ENCODE measurements around the gene ZNF483. TPM values are rescaled to one million over a fixed set of nuclear protein-coding genes. Genes with fewer than 3 reads are reported as not detected.
A peak's percentile ranks its signal among the peaks of the same experiment; 100 is the strongest.
"Not testable (repeated sequence)": the region's sequence is repeated elsewhere in the genome, so short reads cannot be mapped to it uniquely, and the experiment has no call there.

Gene ZNF483
- 8.9 TPM for total RNA-seq

GRCh38 chr9:111525056-111525977, at the start of gene ZNF483:
TSS of gene ZNF483 (plus strand) at chr9:111525179. CDS start at chr9:111527396, 2,217 bp downstream.
- peak within 1 kb of the TSS; percentile 88 to 90 (median 90) for H3K4me3 ChIP-seq (ENCODE audit: low read length in 3 of 3)
- H3K27me3 ChIP-seq (ENCODE audit: control insufficient read depth in 3 of 3, insufficient read depth in 3 of 3, low read length in 3 of 3): peaks cover 4 to 12% (median 5%) of the 10 kb centered on the region in 3 donors
- no peak within 1 kb of the TSS for H3K27ac ChIP-seq (ENCODE audit: low read depth, low read length)
- no peaks in the 10 kb centered on the region for H3K9me3 ChIP-seq (ENCODE audit: control insufficient read depth in 3 of 3, low read length in 3 of 3)
- peaks cover 7 to 16% (median 14%) of the 10 kb centered on the region in 3 donors for H3K4me1 ChIP-seq (ENCODE audit: control insufficient read depth in 3 of 3, insufficient read depth in 3 of 3, low read length in 3 of 3)
- H3K9ac ChIP-seq (ENCODE audit: low read depth in 1 of 3, low read length in 3 of 3): peak within 1 kb of the TSS; percentile 69 to 77 (median 73)
- no peaks in the 10 kb centered on the region for H3K36me3 ChIP-seq (ENCODE audit: control insufficient read depth in 3 of 3, insufficient read depth in 3 of 3, low read length in 3 of 3)

GRCh38 chr9:111475195-111475594, 49.8 kb upstream of the ZNF483 start:
- H3K9me3 ChIP-seq (ENCODE audit: control insufficient read depth in 3 of 3, low read length in 3 of 3): no peaks in the 10 kb centered on the region
- no peak overlapping the region for H3K9ac ChIP-seq (ENCODE audit: low read depth in 1 of 3, low read length in 3 of 3)
- peaks cover 35 to 70% (median 42%) of the 10 kb centered on the region in 3 donors for H3K4me1 ChIP-seq (ENCODE audit: control insufficient read depth in 3 of 3, insufficient read depth in 3 of 3, low read length in 3 of 3)
- H3K4me3 ChIP-seq (ENCODE audit: low read length in 3 of 3): no peak overlapping the region
- H3K27me3 ChIP-seq (ENCODE audit: control insufficient read depth in 3 of 3, insufficient read depth in 3 of 3, low read length in 3 of 3): no peaks in the 10 kb centered on the region
- H3K27ac ChIP-seq (ENCODE audit: low read depth, low read length): no peak overlapping the region
- no peaks in the 10 kb centered on the region for H3K36me3 ChIP-seq (ENCODE audit: control insufficient read depth in 3 of 3, insufficient read depth in 3 of 3, low read length in 3 of 3)

- Histone ChIP-seq H3K27ac (ENCODE audit: low read depth, low read length) (no peak overlapping the region), H3K4me3 (ENCODE audit: low read length in 3 of 3) (no peak overlapping the region), H3K4me1 (ENCODE audit: control insufficient read depth in 3 of 3, insufficient read depth in 3 of 3, low read length in 3 of 3) (peaks cover 36 to 73% (median 39%) of the 10 kb centered on the region in 3 donors)
Observed at GRCh38 chr9:111477677-111478076, 47.3 kb upstream of the ZNF483 start.

GRCh38 chr9:111481885-111482636, 42.9 kb upstream of the ZNF483 start:
- peak overlapping the region; percentile 98 for H3K27ac ChIP-seq (ENCODE audit: low read depth, low read length)
- H3K4me3 ChIP-seq (ENCODE audit: low read length in 3 of 3): peak overlapping the region; percentile 93 to 98 (median 96)
- peak overlapping the region; percentile 90 to 98 (median 98) for H3K9ac ChIP-seq (ENCODE audit: low read depth in 1 of 3, low read length in 3 of 3)
- H3K9me3 ChIP-seq (ENCODE audit: control insufficient read depth in 3 of 3, low read length in 3 of 3): no peaks in the 10 kb centered on the region
- no peaks in the 10 kb centered on the region for H3K27me3 ChIP-seq (ENCODE audit: control insufficient read depth in 3 of 3, insufficient read depth in 3 of 3, low read length in 3 of 3)
- no peaks in the 10 kb centered on the region for H3K36me3 ChIP-seq (ENCODE audit: control insufficient read depth in 3 of 3, insufficient read depth in 3 of 3, low read length in 3 of 3)
- peaks cover 15 to 38% (median 19%) of the 10 kb centered on the region in 3 donors for H3K4me1 ChIP-seq (ENCODE audit: control insufficient read depth in 3 of 3, insufficient read depth in 3 of 3, low read length in 3 of 3)

More at GRCh38 chr9:111477677-111478076, 47.3 kb upstream of the ZNF483 start:
- no peaks in the 10 kb centered on the region for H3K36me3 ChIP-seq (ENCODE audit: control insufficient read depth in 3 of 3, insufficient read depth in 3 of 3, low read length in 3 of 3)
- H3K9me3 ChIP-seq (ENCODE audit: control insufficient read depth in 3 of 3, low read length in 3 of 3): no peaks in the 10 kb centered on the region
- H3K9ac ChIP-seq (ENCODE audit: low read depth in 1 of 3, low read length in 3 of 3): no peak overlapping the region
- H3K27me3 ChIP-seq (ENCODE audit: control insufficient read depth in 3 of 3, insufficient read depth in 3 of 3, low read length in 3 of 3): no peaks in the 10 kb centered on the region

- H3K27me3 ChIP-seq (ENCODE audit: control insufficient read depth in 3 of 3, insufficient read depth in 3 of 3, low read length in 3 of 3): no peaks in the 10 kb centered on the region
- peak overlapping the region; percentile 98 for H3K27ac ChIP-seq (ENCODE audit: low read depth, low read length)
- H3K36me3 ChIP-seq (ENCODE audit: control insufficient read depth in 3 of 3, insufficient read depth in 3 of 3, low read length in 3 of 3): no peaks in the 10 kb centered on the region
- peak overlapping the region; percentile 93 to 98 (median 96) for H3K4me3 ChIP-seq (ENCODE audit: low read length in 3 of 3)
- peaks cover 15 to 30% (median 19%) of the 10 kb centered on the region in 3 donors for H3K4me1 ChIP-seq (ENCODE audit: control insufficient read depth in 3 of 3, insufficient read depth in 3 of 3, low read length in 3 of 3)
- peak overlapping the region; percentile 90 to 98 (median 98) for H3K9ac ChIP-seq (ENCODE audit: low read depth in 1 of 3, low read length in 3 of 3)
- H3K9me3 ChIP-seq (ENCODE audit: control insufficient read depth in 3 of 3, low read length in 3 of 3): no peaks in the 10 kb centered on the region
Observed at GRCh38 chr9:111482694-111483438, 42.1 kb upstream of the ZNF483 start.

GRCh38 chr9:111483439-111483857, 41.5 kb upstream of the ZNF483 start:
- Histone ChIP-seq H3K4me3 (ENCODE audit: low read length in 3 of 3) (peak overlapping the region in 2 of 3 donors; percentile 79 to 98), H3K9me3 (ENCODE audit: control insufficient read depth in 3 of 3, low read length in 3 of 3) (no peaks in the 10 kb centered on the region), H3K27me3 (ENCODE audit: control insufficient read depth in 3 of 3, insufficient read depth in 3 of 3, low read length in 3 of 3) (no peaks in the 10 kb centered on the region), H3K36me3 (ENCODE audit: control insufficient read depth in 3 of 3, insufficient read depth in 3 of 3, low read length in 3 of 3) (no peaks in the 10 kb centered on the region), H3K9ac (ENCODE audit: low read depth in 1 of 3, low read length in 3 of 3) (peak overlapping the region in 1 of 3 donors; percentile 98), H3K27ac (ENCODE audit: low read depth, low read length) (peak overlapping the region; percentile 98), H3K4me1 (ENCODE audit: control insufficient read depth in 3 of 3, insufficient read depth in 3 of 3, low read length in 3 of 3) (peaks cover 15 to 26% (median 19%) of the 10 kb centered on the region in 3 donors)

- Histone ChIP-seq H3K9ac (ENCODE audit: low read depth in 1 of 3, low read length in 3 of 3) (peak within 1 kb of the TSS; percentile 93 to 98 (median 98)), H3K4me1 (ENCODE audit: control insufficient read depth in 3 of 3, insufficient read depth in 3 of 3, low read length in 3 of 3) (peaks cover 13 to 21% (median 15%) of the 10 kb centered on the region in 3 donors), H3K36me3 (ENCODE audit: control insufficient read depth in 3 of 3, insufficient read depth in 3 of 3, low read length in 3 of 3) (no peaks in the 10 kb centered on the region)
Observed at GRCh38 chr9:111483858-111484571, 41.0 kb upstream of the ZNF483 start, which contains the start of gene ECPAS. TSS of gene ECPAS (minus strand) at chr9:111484383. CDS start at chr9:111472918, 11,465 bp downstream.

GRCh38 chr9:111484572-111484894, 40.4 kb upstream of the ZNF483 start:
- Histone ChIP-seq H3K27me3 (ENCODE audit: control insufficient read depth in 3 of 3, insufficient read depth in 3 of 3, low read length in 3 of 3) (no peaks in the 10 kb centered on the region), H3K4me3 (ENCODE audit: low read length in 3 of 3) (peak overlapping the region; percentile 79 to 86 (median 83)), H3K9ac (ENCODE audit: low read depth in 1 of 3, low read length in 3 of 3) (peak overlapping the region; percentile 91 to 93 (median 93)), H3K9me3 (ENCODE audit: control insufficient read depth in 3 of 3, low read length in 3 of 3) (no peaks in the 10 kb centered on the region), H3K36me3 (ENCODE audit: control insufficient read depth in 3 of 3, insufficient read depth in 3 of 3, low read length in 3 of 3) (no peaks in the 10 kb centered on the region), H3K4me1 (ENCODE audit: control insufficient read depth in 3 of 3, insufficient read depth in 3 of 3, low read length in 3 of 3) (peaks cover 12 to 19% (median 13%) of the 10 kb centered on the region in 3 donors), H3K27ac (ENCODE audit: low read depth, low read length) (peak overlapping the region; percentile 98)

More at GRCh38 chr9:111483858-111484571, 41.0 kb upstream of the ZNF483 start, which contains the start of gene ECPAS:
- Histone ChIP-seq H3K9me3 (ENCODE audit: control insufficient read depth in 3 of 3, low read length in 3 of 3) (no peaks in the 10 kb centered on the region), H3K27me3 (ENCODE audit: control insufficient read depth in 3 of 3, insufficient read depth in 3 of 3, low read length in 3 of 3) (no peaks in the 10 kb centered on the region), H3K4me3 (ENCODE audit: low read length in 3 of 3) (peak within 1 kb of the TSS; percentile 86 to 98 (median 96)), H3K27ac (ENCODE audit: low read depth, low read length) (peak within 1 kb of the TSS; percentile 98)

- H3K27ac ChIP-seq (ENCODE audit: low read depth, low read length); H3K4me1 ChIP-seq (ENCODE audit: control insufficient read depth in 3 of 3, insufficient read depth in 3 of 3, low read length in 3 of 3); H3K9me3 ChIP-seq (ENCODE audit: control insufficient read depth in 3 of 3, low read length in 3 of 3); H3K36me3 ChIP-seq (ENCODE audit: control insufficient read depth in 3 of 3, insufficient read depth in 3 of 3, low read length in 3 of 3); H3K27me3 ChIP-seq (ENCODE audit: control insufficient read depth in 3 of 3, insufficient read depth in 3 of 3, low read length in 3 of 3); H3K4me3 ChIP-seq (ENCODE audit: low read length in 3 of 3); H3K9ac ChIP-seq (ENCODE audit: low read depth in 1 of 3, low read length in 3 of 3): not testable (repeated sequence)
Observed at GRCh38 chr9:111497196-111497595, 27.8 kb upstream of the ZNF483 start.
